Measurements from ENCODE around the gene HLX.

HLX gene

GRCh38 chr1:220843481-220844011 is 35.7 kb upstream of the HLX start:
- DNase-seq (ENCODE audit: low read depth, low spot score): no peak

GRCh38 chr1:220852408-220852807 is 26.8 kb upstream of the HLX start:
- TF ChIP-seq CTCF (IDR thresholded peaks at IDR 0.05; ENCODE audit: insufficient read depth, low read length, missing control alignments): no peak
- POLR2A ChIA-PET: no interaction called here
- CTCF ChIA-PET: no interaction called here

More at GRCh38 chr1:220843481-220844011, 35.7 kb upstream of the HLX start:
- no peak overlapping the region for H3K4me3 ChIP-seq (ENCODE audit: low read depth, low read length)
- ChIA-PET CTCF (interaction anchor here (1.2 kb wide), 1 partner anchor 33 kb away, joined by 3 read pairs; no protein-coding TSS in a partner anchor), POLR2A (no interaction called here)
- TF ChIP-seq CTCF (IDR thresholded peaks at IDR 0.05; ENCODE audit: insufficient read depth, low read length, missing control alignments): no peak

GRCh38 chr1:220872296-220872695 is 6.9 kb upstream of the HLX start:
- DNase-seq (ENCODE audit: low read depth, low spot score): no peak
- TF ChIP-seq CTCF (IDR thresholded peaks at IDR 0.05; ENCODE audit: insufficient read depth, low read length, missing control alignments): no peak
- ChIA-PET POLR2A (no interaction called here), CTCF (interaction anchor here (0.7 to 8.4 kb wide), 8 partner anchors 11 to 1583 kb away, joined by 3 to 145 read pairs (median 36); no protein-coding TSS in a partner anchor)
- no peak overlapping the region for H3K4me3 ChIP-seq (ENCODE audit: low read depth, low read length)

More at GRCh38 chr1:220852408-220852807, 26.8 kb upstream of the HLX start:
- no peak for DNase-seq (ENCODE audit: low read depth, low spot score)
- no peak overlapping the region for H3K4me3 ChIP-seq (ENCODE audit: low read depth, low read length)

GRCh38 chr1:220873087-220873486 is 6.2 kb upstream of the HLX start:
- no peak for DNase-seq (ENCODE audit: low read depth, low spot score)
- TF ChIP-seq CTCF (IDR thresholded peaks at IDR 0.05; ENCODE audit: insufficient read depth, low read length, missing control alignments): no peak
- H3K4me3 ChIP-seq (ENCODE audit: low read depth, low read length): no peak overlapping the region
- ChIA-PET POLR2A (no interaction called here), CTCF (interaction anchor here (0.6 to 8.4 kb wide), 20 partner anchors 8 to 1583 kb away, joined by 3 to 145 read pairs (median 4); no protein-coding TSS in a partner anchor)

- no peak for DNase-seq (ENCODE audit: low read depth, low spot score)
- CTCF ChIA-PET: interaction anchor here (0.6 to 8.4 kb wide), 34 partner anchors 8 to 1582 kb away, joined by 3 to 145 read pairs (median 4); no protein-coding TSS in a partner anchor
- POLR2A ChIA-PET: interaction anchor here (0.6 kb wide), 1 partner anchor 64 kb away, joined by 3 read pairs; no protein-coding TSS in a partner anchor
- peak; percentile 70 for TF ChIP-seq CTCF (IDR thresholded peaks at IDR 0.05; ENCODE audit: insufficient read depth, low read length, missing control alignments)
- H3K4me3 ChIP-seq (ENCODE audit: low read depth, low read length): no peak overlapping the region
These were observed 5.2 kb upstream of the HLX start for GRCh38 chr1:220873868-220874655.

- no peak for TF ChIP-seq CTCF (IDR thresholded peaks at IDR 0.05; ENCODE audit: insufficient read depth, low read length, missing control alignments)
- DNase-seq (ENCODE audit: low read depth, low spot score): no peak
- H3K4me3 ChIP-seq (ENCODE audit: low read depth, low read length): no peak overlapping the region
- POLR2A ChIA-PET: interaction anchor here (0.7 kb wide), 1 partner anchor 329 kb away, joined by 3 read pairs; no protein-coding TSS in a partner anchor
- CTCF ChIA-PET: interaction anchor here (1.0 to 8.4 kb wide), 21 partner anchors 10 to 1580 kb away, joined by 3 to 145 read pairs (median 5); no protein-coding TSS in a partner anchor
These were observed 4.0 kb upstream of the HLX start for GRCh38 chr1:220875260-220875659.

Measured in AG04449 (cell line).